CD4-positive, alpha-beta T cell treated with Interleukin-17A for 4 hours (primary cell): ENCODE results near the gene RASGRP3.

ENCODE experiments used
- DNase-seq: peaks from one replicate; pipeline ENCODE4 v3.0.0-alpha.2; 2020; ENCODE audit warnings: mixed read lengths

Gene RASGRP3

GRCh38 chr2:33526921-33527320, 50.5 kb downstream of the RASGRP3 start:
- DNase-seq: no peak

GRCh38 chr2:33528441-33528950, 52.0 kb downstream of the RASGRP3 start:
- no peak for DNase-seq

GRCh38 chr2:33529771-33530481, 53.5 kb downstream of the RASGRP3 start:
- DNase-seq: no peak

- DNase-seq: no peak
Observed at GRCh38 chr2:33530690-33531548, 54.5 kb downstream of the RASGRP3 start.

GRCh38 chr2:33531549-33532059, 55.2 kb downstream of the RASGRP3 start:
- no peak for DNase-seq

GRCh38 chr2:33532146-33532545, 55.7 kb downstream of the RASGRP3 start:
- DNase-seq: no peak

- DNase-seq: no peak
Observed at GRCh38 chr2:33532966-33533365, 56.5 kb downstream of the RASGRP3 start.

- DNase-seq: no peak
Observed at GRCh38 chr2:33535421-33535820, 59.0 kb downstream of the RASGRP3 start.

- DNase-seq: no peak
Observed at GRCh38 chr2:33541243-33541642, 64.8 kb downstream of the RASGRP3 start.

- no peak for DNase-seq
Observed at GRCh38 chr2:33550206-33550605, 73.8 kb downstream of the RASGRP3 start.

GRCh38 chr2:33552758-33553461, 76.5 kb downstream of the RASGRP3 start:
- DNase-seq: no peak

GRCh38 chr2:33555681-33556080, 79.2 kb downstream of the RASGRP3 start:
- no peak for DNase-seq

GRCh38 chr2:33559328-33559727, 82.9 kb downstream of the RASGRP3 start:
- no peak for DNase-seq

GRCh38 chr2:33560017-33560416, 83.6 kb downstream of the RASGRP3 start:
- DNase-seq: no peak

GRCh38 chr2:33561872-33562271, 85.4 kb downstream of the RASGRP3 start:
- no peak for DNase-seq

- no peak for DNase-seq
Observed at GRCh38 chr2:33570681-33571080, 94.2 kb downstream of the RASGRP3 start.

GRCh38 chr2:33573657-33574056, 97.2 kb downstream of the RASGRP3 start:
- no peak for DNase-seq

- DNase-seq: no peak
Observed at GRCh38 chr2:33577084-33577483, 100.6 kb downstream of the RASGRP3 start.

GRCh38 chr2:33577668-33578067, 101.2 kb downstream of the RASGRP3 start:
- DNase-seq: no peak

- no peak for DNase-seq
Observed at GRCh38 chr2:33579227-33579626, 102.8 kb downstream of the RASGRP3 start.

GRCh38 chr2:33581872-33582271, 105.4 kb downstream of the RASGRP3 start:
- DNase-seq: no peak

- DNase-seq: peak; percentile 40
Observed at GRCh38 chr2:33583194-33583938, 106.9 kb downstream of the RASGRP3 start.
